HL-60 (cell line): Measurements from ENCODE around the gene KIAA1217.

ENCODE experiments used
- GABPA ChIP-seq: IDR thresholded peaks from 2 replicates; pipeline ENCODE4 v1.6.1; 2012; ENCODE audit warnings: low read depth
- POLR2AphosphoS5 ChIP-seq: IDR thresholded peaks from 2 replicates; pipeline ENCODE4 v1.6.1; 2012; ENCODE audit warnings: low read depth
- SPI1 ChIP-seq: IDR thresholded peaks from 2 replicates; pipeline ENCODE4 v1.6.1; 2012; ENCODE audit warnings: low read depth, mild to moderate bottlenecking, borderline replicate concordance
- TF ChIP-seq, protein P1 (sequence below): IDR thresholded peaks from 2 replicates; pipeline ENCODE4 v1.6.1; 2012; ENCODE audit warnings: low read depth; ENCODE audit not compliant: insufficient replicate concordance
- TF ChIP-seq, protein P2 (sequence below): IDR thresholded peaks from one replicate; pipeline ENCODE4 v1.5.1; 2011; ENCODE audit warnings: low read length, control low read depth, inconsistent platforms; ENCODE audit not compliant: insufficient read depth

DNA sequence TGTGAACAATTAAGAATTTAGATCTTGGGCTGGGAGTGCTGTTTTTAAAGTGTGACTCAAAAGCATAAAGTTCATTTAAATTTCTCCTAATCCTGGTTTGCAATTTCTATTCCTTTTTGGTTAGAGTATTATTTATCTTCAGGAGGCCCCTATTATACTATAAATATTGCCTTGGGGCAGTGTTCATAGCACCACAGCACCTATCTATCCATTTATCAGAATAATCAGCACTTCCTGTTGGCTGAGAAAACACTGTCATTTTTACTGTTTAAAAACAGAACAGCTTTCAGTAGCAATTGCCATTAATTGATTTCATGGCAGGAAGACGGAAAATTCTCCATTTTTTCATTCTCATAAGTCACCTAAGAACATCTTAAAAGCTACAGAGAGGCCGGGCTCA, 111.4 kb downstream of the KIAA1217 start:
- TF ChIP-seq, protein P1, sequence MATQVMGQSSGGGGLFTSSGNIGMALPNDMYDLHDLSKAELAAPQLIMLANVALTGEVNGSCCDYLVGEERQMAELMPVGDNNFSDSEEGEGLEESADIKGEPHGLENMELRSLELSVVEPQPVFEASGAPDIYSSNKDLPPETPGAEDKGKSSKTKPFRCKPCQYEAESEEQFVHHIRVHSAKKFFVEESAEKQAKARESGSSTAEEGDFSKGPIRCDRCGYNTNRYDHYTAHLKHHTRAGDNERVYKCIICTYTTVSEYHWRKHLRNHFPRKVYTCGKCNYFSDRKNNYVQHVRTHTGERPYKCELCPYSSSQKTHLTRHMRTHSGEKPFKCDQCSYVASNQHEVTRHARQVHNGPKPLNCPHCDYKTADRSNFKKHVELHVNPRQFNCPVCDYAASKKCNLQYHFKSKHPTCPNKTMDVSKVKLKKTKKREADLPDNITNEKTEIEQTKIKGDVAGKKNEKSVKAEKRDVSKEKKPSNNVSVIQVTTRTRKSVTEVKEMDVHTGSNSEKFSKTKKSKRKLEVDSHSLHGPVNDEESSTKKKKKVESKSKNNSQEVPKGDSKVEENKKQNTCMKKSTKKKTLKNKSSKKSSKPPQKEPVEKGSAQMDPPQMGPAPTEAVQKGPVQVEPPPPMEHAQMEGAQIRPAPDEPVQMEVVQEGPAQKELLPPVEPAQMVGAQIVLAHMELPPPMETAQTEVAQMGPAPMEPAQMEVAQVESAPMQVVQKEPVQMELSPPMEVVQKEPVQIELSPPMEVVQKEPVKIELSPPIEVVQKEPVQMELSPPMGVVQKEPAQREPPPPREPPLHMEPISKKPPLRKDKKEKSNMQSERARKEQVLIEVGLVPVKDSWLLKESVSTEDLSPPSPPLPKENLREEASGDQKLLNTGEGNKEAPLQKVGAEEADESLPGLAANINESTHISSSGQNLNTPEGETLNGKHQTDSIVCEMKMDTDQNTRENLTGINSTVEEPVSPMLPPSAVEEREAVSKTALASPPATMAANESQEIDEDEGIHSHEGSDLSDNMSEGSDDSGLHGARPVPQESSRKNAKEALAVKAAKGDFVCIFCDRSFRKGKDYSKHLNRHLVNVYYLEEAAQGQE = no peak
- TF ChIP-seq, protein P2, sequence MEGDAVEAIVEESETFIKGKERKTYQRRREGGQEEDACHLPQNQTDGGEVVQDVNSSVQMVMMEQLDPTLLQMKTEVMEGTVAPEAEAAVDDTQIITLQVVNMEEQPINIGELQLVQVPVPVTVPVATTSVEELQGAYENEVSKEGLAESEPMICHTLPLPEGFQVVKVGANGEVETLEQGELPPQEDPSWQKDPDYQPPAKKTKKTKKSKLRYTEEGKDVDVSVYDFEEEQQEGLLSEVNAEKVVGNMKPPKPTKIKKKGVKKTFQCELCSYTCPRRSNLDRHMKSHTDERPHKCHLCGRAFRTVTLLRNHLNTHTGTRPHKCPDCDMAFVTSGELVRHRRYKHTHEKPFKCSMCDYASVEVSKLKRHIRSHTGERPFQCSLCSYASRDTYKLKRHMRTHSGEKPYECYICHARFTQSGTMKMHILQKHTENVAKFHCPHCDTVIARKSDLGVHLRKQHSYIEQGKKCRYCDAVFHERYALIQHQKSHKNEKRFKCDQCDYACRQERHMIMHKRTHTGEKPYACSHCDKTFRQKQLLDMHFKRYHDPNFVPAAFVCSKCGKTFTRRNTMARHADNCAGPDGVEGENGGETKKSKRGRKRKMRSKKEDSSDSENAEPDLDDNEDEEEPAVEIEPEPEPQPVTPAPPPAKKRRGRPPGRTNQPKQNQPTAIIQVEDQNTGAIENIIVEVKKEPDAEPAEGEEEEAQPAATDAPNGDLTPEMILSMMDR = no peak
- TF ChIP-seq GABPA = no peak
- no peak for TF ChIP-seq SPI1
- TF ChIP-seq POLR2AphosphoS5 = no peak
